SIG-M5 (cell line): ENCODE results near the gene TRAFD1.
"Not testable (repeated sequence)": the region's sequence is repeated elsewhere in the genome, so short reads cannot be mapped to it uniquely, and the experiment has no call there.

Experiments
- DNase-seq: peaks from one replicate; lab custom pipeline; 2025; lab: John Stamatoyannopoulos, UW

The TRAFD1 gene, protein sequence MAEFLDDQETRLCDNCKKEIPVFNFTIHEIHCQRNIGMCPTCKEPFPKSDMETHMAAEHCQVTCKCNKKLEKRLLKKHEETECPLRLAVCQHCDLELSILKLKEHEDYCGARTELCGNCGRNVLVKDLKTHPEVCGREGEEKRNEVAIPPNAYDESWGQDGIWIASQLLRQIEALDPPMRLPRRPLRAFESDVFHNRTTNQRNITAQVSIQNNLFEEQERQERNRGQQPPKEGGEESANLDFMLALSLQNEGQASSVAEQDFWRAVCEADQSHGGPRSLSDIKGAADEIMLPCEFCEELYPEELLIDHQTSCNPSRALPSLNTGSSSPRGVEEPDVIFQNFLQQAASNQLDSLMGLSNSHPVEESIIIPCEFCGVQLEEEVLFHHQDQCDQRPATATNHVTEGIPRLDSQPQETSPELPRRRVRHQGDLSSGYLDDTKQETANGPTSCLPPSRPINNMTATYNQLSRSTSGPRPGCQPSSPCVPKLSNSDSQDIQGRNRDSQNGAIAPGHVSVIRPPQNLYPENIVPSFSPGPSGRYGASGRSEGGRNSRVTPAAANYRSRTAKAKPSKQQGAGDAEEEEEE

DNA sequence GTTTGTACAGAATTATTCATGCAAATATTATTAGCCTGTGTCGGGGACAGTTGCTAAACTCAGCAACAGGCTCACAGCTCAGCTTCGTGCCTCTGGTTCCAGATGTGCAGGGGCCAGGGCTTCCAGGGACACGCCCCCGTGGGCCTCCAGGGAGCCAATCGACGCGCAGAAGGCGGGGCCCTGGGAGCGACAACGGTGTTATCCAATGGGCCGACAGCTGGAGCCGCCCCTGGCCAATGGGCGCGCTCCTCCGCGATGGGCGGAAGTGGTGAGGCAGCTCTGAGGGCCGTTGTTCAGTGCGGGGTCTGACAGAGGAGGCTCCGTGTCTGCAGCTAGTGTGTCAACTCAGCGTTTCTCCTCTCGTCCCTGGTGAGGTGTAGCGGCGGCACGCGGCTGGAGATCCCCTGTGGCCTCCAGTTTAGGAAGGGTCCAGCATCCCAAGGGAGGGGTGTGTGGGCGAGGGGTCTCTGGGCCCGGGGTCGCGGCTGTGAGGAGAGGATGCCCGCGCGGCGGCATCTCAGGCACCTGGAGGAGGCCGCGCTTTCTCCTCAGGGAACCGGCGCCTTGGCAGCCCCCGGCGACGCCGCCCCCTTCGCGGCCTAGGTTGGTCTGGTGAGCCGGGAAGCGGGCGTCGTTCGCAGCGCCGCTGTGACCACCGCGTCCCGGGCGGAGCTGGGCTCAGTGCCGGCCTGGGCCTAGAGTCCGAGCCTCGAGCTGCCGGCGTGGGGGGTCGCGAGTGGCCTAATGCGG is at the start of gene TRAFD1:
Gene TRAFD1, plus strand, starts transcription at position 311 of the 750 bp plus-strand sequence. CDS start 4,963 bp downstream, outside the sequence.
- DNase-seq = peak; percentile 84

DNA sequence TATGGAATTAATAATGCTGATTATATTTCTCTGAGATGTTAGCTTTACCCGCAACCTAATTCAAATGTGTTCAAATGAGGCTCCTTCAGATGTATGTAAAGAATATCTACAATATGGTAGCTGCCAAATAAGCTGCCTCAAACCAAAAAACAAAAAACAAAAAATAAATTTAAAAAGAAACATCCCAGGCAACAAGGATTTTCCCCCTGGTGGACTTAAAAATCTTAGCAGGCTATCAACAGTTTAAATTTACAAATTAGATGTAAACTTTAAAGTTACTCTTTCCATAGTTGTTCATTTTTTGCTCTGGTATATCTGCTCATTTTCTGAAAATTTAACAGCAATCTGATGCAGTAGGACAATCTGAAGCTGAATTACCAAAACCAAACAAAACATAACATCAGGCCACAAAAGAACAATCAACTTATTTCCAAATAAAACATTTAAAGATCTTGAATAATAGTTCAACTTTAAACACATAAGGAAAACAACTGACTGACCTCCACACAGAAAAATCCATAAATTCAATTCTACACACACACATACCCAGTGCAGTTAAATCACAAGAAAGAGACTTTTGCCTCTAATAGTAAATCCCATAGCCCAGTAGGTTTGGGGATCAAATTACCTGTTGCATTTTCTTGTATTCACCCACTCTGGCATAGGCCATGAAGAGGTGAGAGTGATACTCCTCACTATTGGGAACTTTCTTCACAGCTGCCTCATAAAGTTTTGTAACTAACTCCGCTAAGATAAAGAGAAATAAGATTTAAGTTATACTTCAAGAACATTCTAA is 38.1 kb upstream of the TRAFD1 start:
- no peak for DNase-seq

DNA sequence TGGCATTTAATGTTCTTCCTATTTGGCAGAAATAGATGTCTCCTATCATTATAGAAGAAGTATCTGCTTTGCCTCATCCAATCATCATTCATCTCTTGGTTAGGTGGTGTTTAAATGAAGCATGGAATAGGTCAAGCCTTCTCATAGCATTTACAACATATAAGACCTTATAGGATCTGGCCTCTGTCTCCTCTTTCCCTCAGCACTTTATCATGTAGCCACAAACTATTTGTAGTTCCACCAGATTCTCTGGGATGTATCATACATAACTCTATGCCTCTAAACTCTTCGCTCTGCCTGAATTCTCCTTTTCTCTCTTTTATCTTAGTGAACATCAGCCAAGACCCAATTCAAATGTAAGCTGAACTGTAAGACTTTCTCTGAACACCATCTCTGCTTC is 37.5 kb upstream of the TRAFD1 start:
- DNase-seq = no peak

DNA sequence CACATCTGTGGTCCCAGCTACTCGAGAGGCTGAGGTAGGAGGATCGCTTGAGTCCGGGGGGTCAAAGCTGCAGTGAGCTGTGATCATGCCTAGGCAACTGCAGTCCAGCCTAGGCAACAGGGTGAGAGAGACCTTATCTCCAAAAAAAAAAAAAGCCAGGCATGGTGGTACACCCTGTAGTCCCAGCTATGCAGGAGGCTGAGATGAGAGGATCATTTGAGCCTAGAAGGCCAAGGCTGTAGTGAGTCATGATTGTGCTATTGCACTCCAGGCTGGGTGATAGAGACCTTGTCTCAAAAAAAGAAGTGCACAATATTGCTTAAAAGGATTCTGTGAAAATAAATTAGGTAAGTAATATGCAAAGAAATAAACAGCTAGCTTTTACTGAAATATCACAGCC is 33.8 kb upstream of the TRAFD1 start:
- no peak for DNase-seq

DNA sequence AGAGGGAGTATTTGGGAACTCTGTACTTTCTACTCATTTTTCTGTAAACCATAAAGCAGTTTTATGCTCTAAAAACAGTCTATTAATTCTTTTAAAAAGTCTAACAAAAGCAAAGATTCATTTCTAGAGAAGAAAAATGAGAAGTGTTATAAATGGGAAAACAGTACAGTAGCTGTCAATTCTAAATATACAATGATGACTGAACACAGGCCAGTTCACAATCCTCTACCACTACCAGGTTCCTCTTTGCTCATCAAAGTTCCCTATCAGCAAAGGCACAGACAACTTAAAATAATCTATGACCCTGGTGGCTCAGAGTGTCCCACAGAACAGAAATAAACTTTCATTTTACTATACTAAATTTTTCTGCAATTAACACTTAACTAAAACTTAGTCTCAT is 29.3 kb upstream of the TRAFD1 start:
- DNase-seq = no peak

DNA sequence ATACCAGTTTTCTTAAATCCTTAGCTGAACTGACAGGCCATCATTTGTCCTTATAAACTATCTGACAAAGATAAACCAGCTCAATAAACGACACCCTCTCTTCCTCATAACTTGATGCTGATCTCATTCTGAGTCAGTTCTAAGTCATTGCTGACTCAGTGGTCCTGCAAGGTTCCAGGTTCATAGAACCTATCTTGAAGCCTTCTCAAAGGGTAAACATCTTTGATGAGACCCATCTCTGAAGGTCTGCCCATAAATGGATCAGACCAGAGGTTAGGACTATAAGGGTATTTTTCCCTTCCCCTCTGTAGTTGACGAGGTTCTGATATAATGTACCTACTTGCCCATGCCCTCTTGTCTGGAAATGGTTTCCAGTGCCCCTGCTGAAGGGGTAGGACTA is 28.7 kb upstream of the TRAFD1 start:
- no peak for DNase-seq

DNA sequence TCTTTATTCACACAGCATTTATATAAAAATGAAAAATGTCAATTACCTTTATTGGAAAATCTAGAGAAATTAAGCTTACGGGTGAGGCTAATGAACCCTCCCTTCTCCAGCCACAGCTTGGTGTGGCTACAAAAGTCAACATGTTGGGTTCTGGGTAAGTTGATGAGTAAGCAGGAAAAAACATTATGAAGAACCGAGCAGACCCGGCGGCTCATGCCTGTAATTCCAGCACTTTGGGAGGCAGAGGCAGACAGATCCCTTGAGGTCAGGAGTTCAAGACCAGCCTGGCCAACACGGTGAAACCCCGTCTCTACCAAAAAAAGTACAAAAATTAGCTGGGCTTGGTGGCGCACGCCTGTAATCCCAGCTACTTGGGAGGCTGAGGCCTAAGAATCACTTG is 27.7 kb upstream of the TRAFD1 start:
- DNase-seq = no peak

DNA sequence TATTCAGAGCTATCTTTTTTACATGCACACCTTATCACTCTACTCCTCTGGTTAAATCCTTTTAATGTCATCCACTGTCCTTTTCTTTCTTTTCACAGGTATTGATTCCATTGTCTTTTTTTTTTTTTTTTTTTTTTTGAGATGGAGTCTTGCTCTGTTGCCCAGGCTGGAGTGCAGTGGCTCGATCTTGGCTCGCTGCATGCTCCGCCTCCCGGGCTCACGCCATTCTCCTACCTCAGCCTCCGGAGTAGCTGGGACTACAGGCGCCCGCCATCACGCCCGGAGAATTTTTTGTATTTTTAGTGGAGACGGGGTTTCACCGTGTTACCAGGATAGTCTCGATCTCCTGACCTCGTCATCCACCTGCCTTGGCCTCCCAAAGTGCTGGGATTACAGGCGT is 24.9 kb upstream of the TRAFD1 start:
- not testable (repeated sequence) for DNase-seq

DNA sequence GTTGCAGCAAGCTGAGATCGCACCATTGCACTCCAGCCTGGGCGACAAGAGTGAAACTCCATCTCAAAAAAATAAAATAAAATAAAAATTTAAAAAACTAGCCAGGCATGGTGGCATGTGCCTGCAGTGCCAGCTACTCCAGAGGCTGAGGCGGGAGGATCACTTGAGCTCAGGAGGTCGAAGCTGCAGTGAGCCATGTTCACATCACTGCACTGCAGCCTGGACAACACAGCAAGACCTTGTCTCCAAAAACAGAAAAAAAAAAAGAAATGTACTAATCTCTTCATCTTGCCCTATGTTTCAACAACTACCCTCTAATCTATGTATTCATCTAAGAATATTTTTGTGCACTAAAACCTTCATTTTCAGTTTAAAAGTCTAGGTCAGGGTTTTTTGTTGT is 23.2 kb upstream of the TRAFD1 start:
- no peak for DNase-seq

DNA sequence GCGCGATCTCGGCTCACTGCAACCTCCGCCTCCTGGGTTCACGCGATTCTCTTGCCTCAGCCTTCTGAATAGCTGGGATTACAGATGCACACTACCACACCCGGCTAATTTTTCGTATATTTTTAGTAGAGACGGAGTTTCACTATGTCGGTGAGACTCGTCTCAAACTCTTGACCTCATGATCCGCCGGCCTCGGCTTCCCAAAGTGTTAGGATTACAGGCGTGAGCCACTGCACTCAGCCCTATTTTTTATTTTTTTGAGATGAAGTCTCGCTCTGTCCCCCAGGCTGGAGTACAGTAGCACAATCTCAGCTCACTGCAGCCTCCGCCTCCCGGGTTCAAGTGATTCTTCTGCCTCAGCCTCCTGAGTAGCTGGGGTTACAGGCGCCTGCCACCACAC is 22.6 kb upstream of the TRAFD1 start:
- DNase-seq = not testable (repeated sequence)

DNA sequence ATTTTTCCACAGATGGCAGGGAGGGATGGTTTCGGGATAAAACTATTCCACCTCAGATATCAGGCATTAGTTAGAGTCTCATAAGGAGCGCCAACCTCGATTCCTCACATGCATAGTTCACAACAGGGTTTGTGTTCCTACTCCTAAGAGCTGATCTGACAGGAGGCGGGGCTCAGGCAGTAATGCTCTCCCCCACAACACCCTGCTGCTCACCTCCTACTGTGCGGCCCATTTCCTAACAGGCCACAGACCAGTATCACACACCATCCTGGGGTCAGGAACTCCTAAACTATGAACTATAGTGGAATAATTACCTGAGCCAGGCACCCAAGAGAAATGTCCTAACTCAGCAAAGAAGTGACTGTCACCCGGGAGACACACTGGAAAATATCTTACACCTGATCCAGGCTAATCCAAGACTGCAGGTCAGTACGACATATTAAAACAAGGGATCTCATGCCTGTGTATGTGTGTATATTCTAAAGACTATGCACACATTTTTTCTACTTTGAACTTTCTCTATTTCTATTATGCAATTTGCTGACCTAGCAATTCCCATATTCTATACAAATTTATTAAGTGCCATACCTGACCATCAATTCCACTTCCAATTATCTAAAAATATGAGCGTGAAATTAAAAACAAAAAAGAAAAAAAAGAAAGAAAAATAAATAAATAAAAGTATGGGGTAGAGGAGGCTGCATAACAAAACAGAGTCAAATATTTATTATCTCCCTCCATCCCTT is 21.4 kb upstream of the TRAFD1 start:
- DNase-seq = no peak

DNA sequence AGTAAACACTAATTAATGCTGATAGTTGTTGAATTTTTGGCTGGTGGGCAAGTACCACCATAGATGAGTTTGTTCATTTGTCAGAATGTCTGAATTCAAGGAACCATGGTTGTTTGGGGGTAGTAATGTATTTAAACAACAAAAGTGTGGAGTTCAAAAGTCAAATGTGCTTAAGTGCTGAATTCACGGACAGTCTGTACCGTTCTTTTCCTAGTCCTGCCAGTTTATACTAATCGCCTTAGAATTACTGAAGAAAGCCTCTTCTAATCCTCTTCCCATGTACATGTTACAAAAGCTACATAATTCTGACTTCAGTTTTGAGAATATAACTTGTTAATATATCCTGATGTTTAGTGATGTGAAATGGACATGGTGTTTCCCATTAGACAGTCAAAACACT is 19.5 kb upstream of the TRAFD1 start:
- DNase-seq = no peak

DNA sequence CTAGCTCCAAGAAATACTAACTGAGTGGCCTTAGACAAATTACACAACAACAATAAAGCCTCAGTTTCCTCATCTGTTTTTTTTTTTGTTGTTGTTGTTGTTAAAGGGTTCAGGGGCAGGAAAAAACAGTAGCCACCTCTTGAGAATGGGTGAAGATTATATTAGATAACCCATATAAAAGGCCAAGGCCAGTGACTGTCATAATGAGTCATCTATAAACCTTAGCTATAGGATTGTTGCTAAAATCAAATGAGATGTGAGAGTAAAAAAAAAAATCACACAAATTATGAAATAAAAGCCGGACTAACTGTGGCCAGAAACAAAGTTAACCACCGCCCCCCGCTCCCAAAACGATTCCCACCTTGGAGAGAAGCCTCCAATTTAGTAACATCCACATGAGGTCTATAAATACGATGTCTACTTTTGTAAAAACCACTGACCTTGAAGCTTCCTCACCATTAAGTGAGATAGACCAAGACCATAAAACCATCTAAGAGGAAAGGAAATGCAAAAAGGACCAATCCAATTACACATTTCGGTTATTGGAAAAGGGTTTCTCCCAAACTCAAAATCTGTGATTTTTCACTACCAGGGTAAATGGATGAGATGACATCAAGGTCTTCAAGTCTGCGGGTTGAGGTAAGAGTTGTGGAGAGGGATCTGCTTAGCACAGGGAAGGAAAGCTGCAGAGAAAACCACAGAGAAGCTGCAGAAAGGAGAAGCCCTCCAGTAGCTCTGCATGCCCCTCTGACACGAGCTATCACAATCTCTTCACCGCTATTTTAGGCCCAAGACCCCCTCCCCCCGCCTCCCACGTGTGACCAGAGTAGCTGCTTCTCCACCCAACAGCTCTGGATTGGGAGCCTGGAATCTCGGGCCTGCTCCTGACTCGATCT is 17.8 kb upstream of the TRAFD1 start:
- peak; percentile 67 for DNase-seq

DNA sequence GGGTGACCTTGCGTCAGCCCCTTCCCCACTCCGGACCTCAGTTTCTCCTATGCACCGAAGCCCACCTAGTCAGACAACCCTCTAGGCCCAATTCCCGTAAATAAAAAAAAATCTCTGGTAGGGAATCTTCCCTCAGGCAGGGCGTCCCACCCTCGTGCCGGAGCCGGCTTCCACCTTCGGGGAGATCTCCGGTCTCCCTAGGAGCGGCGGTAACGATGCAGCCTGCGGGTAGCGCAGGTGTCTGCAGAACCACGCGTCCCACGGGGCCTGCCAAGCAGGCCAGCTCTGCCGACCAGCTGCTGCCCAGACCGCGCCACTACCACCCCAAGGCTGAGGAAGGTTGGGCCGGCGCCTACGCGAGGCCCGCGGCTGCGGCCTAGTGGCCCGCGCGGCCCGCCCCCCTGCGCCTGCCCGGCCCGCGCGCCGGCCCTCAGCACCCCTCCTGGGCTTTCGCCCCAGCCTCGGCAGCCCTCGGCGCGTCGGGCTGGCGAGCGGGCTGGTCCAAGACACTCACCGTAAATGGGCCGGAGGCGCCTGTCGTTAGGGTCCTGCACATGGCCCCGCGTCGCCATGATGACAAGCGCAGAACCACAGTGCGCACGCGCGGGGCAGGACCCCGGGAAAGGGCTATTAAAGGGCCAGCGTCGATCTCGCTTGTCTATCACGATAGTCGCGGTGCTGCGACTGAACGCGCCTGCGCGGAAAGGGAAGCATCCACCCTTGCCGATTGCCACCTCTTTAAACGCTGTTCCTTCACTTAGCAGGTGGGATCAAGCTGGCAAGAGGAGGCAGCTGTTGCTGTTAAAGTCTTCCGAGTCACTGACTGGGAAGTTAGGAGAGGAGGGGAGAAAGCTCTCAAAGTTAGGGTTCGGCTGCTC is 16.9 kb upstream of the TRAFD1 start, which contains the start of gene NAA25:
Gene NAA25, minus strand, starts transcription at position 582 of the 878 bp plus-strand sequence. Its CDS starts 10 bp downstream, at position 572.
- no peak for DNase-seq

DNA sequence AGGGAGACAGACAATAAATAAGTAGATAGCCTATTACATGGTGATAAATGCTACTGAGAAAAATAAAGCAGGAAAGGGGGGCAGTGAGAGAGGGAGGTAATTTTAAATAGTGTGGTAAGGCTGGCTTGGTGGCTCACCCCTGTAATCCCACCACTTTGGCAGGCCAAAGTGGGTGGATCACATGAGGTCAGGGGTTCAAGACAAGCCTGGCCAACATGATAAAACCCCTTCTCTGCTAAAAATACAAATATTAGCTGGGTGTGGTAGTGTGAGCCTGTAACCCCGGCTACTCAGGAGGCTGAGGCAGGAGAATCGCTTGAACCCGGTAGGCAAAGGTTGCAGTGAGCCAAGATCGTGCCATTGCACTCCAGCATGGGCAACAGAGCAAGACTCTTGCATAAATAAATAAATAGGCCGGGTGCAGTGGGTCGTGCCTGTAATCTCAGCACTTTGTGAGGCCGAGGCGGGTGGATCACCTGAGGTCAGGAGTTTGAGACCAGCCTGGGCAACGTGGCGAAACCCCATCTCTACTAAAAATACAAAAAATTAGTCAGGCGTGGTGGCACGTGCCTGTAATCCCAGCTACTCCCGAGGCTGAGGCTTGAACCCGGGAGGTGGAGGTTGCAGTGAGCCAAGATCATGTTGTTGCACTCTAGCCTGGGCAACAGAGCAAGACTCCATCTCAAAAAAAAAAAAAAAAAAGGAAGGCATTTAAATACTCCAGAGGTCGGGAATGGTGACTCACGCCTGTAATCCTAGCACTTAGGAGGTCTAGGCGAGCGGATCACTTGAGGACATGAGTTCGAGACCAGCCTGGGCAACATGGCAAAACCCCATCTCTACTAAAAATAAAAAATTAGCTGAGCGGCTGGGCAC is 14.3 kb upstream of the TRAFD1 start:
- not testable (repeated sequence) for DNase-seq

DNA sequence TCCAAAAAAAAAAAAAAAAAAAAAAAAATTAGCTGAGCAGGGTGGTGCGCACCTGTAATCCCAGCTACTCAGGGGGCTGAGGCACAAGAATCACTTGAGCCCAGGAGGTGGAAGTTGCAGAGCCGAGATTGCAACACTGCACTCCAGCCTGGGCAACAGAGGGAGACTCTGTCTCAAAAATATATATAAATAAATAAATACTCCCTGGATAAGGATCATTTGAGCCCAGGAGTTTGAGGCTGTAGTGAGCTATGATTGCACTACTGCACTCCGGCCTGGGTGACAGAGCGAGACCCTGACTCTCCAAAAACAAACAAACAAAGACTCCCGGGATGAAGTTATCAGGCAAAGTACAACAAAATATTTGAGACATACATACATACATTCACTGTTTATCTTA is 13.4 kb upstream of the TRAFD1 start:
- no peak for DNase-seq

DNA sequence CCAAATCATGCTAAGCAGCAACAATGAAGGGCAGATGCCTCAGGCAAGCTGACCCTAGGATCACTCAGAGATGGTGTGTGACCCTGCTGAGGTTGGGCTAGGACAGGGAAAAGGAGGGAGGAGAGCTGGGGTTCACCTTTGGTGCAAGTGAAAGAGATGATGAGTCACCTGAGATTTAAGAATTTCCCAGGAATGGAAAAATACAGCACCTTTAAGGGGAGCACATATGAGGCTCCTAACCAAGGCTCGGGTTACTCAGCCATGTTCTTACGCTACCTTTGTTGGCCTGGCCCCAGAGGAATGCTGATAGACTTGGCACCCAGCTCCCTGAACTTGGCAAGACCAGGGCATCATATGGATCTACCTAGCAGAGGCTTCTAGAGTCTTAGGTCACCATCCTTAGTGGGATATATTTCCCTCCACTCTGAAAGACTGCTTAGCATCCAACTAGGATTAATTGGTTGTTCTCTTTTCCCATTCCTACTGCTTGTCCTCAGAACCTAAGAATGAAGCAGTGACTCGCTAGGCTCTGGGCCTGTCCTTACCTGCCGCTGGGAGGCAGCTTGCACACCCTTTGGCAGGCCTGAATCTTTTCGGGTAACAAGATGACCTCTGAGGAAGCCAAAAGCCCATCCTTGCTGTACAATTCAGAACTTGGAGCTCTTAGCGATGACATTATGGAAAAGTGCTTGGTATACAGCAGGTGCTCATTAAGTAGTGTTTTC is 12.8 kb upstream of the TRAFD1 start:
- no peak for DNase-seq
